CD4-positive, alpha-beta T cell treated with Interleukin-1 beta for 1 hour (primary cell): ENCODE measurements around the gene MCTP1.

Experiments
- DNase-seq, 2 donors: peaks; one replicate each; pipeline ENCODE4 v3.0.0-alpha.2; 2020 to 2022

MCTP1 gene

GRCh38 chr5:95070453-95070852 lies 214.4 kb downstream of the MCTP1 start:
- no peak for DNase-seq

DNA sequence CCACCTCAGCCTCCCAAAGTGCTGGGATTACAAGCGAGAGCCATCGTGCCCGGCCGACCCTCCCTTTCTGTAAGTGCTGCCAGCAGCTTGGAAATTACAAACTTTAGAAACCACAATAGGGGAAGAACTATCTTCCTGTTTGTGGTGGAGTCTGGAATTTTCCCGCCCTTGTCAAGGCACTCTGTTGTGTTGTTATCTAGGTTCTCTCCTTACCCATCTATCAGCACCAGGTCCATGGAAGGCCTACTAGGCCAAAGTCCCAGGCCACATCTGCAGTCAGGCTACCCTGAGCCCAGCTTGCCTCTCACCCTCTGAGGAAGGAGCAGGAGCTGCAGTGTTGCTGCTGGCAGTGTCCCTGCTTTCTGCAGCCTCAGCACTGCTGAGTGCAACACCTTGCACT lies 214.9 kb downstream of the MCTP1 start:
- DNase-seq, result peak in 1 of 2 donors; percentile 20

DNA sequence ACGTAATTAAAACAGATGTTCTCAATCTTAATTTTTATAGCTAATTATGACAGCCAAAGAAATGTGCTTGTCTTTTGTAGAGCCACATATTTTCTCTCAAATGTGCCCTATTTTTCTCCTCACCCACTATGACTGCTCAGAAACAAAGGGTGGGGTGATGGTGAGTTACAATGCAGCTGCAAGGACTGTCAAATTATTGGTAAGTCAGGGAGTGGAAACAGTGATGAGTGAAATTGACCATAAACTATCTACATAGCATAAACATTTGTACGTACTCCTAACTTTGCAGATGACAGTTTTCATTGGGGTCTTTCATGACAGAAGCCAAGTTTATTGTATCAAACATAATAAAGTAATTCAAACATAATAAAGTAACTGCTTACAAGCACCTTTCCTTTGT lies 215.9 kb downstream of the MCTP1 start:
- no peak for DNase-seq

GRCh38 chr5:95068289-95068910 lies 216.5 kb downstream of the MCTP1 start:
- DNase-seq, result no peak

DNA sequence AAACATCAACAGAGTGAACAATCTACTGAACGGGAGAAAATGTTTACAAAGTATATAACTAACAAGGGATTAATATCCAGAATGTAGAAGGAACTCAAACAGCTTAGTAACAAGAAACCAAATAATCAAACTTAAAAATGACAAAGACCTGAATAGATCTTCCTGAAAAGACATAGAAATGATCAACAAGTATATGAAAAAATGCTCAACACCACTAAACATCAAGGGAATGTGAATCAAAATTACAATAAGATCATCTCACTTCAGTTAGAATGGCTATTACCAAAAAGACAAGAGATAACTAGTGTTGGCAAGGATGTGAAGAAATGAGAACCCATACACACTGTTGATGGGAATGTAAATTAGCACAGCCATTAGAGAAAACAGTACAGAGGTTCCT lies 218.8 kb downstream of the MCTP1 start:
- DNase-seq, result no peak

DNA sequence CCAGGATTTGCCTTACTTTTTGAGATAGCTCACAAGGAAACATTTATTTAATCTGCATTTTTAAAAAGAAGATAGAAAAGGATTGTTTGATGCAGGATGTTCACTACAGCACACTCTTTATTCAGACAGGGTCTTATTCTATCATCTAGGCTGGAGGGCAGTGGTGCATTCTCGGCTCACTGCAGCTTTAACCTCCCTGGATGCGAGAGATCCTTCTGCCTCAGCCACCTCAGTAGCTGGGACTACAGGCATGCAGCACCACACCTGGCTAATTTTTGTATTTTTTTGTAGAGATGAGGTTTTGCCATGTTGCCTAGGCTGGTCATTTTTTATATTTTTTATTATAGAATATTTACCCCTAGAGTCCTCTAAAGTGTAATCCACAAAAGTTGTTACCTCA lies 221.4 kb downstream of the MCTP1 start:
- DNase-seq, result no peak

GRCh38 chr5:95060098-95060497 lies 224.8 kb downstream of the MCTP1 start:
- no peak for DNase-seq

DNA sequence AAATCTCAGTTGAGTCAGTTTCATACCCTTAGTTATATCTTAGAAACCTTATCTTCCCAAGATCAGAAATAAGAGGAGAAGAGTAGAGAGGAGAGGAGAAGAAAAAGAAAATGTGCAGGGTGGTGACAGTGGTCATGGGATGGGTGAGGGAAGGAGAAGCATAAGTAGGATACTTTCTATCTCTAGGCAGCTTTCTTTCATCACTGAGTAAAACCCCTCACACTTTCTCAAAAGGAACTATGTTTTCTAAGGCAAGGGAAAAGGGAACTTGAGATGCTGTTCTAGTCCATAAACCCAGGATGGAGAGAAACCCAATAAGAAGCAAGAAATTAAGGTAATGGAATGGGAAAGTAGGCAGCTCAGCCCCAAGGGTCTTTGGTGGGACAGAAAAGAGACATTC lies 225.3 kb downstream of the MCTP1 start:
- no peak for DNase-seq

GRCh38 chr5:95057615-95058014 lies 227.3 kb downstream of the MCTP1 start:
- no peak for DNase-seq

GRCh38 chr5:95053253-95053652 lies 231.6 kb downstream of the MCTP1 start:
- no peak for DNase-seq

GRCh38 chr5:95050708-95051107 lies 234.2 kb downstream of the MCTP1 start:
- no peak for DNase-seq

- no peak for DNase-seq
Measured at GRCh38 chr5:95048628-95049027, 236.3 kb downstream of the MCTP1 start.

DNA sequence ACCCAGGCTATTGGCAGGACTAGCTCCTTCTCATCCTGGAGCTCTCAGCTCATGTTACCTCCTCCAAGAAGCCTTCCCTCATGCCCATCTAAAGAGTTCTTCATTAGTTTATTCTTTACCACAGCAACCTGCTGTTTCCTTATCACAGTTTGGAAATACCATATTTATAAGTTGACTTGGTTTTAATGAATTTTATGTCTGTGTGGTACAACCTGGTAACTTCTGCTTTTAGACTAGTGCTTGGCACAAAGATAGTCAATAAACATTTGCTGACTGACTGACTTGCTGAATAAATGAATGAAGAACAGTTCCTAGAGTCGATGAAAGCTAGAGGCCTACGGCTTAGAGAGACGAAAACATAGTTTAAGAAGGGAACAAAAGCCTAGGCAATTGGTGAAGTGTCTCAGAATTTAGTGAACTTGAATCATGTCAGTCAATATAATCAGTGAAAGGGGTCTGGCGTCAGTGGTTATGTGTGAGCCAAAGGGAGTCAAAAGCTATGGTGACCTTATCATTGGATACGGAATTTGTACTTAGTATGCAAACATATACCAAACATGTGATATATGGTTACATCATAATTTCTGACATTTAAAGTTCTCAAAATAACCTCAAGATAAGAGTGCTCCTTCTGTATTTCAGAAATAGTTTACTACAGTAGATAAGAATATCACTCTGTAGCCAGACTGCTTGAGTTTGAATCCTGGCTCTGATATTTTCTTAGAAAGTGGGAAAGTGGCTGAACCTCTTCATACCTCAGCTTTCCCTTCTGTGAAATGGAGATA lies 239.5 kb downstream of the MCTP1 start:
- DNase-seq, result no peak

DNA sequence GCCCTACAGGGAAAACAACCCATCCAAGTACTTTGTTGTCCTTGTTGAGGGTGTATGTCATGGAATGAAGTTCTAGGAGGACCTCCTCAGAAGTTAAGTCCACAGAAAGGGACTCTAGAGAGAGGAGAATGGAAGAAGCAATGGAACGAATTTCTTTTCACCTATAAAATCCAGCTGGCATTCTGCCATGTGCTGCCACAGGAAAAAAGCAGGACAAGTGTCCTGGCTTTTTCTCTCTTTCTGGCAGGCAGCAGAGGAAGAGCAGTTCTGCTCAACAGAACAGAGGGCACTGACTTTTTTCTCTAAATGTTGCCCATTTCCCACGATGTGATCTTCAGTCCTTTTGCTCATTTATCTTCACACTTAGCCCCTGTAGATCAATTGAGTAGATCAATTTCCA lies 240.8 kb downstream of the MCTP1 start:
- no peak for DNase-seq

GRCh38 chr5:95043648-95044047 lies 241.2 kb downstream of the MCTP1 start:
- no peak for DNase-seq

GRCh38 chr5:95043234-95043633 lies 241.7 kb downstream of the MCTP1 start:
- DNase-seq, result no peak

DNA sequence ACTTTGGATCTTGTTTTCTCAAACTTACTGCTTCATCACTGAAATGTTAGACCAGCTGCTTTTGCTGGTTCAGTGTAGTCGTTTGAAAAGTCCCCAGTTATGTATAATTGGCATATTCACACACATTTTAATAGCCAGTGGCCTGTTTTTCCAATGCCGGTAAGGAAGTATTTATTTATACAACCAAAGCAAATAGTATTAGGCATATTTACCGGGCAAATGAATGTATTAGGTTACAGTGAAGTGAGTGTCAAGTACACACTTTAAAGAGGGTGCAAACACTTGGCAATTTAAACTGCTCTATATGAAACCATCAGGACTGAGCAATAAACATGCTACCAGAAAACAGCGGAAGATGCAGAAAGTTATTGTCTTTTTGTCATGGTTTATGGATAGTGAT lies 242.9 kb downstream of the MCTP1 start:
- DNase-seq, result no peak

GRCh38 chr5:95035891-95036685 lies 248.8 kb downstream of the MCTP1 start:
- DNase-seq, result no peak

DNA sequence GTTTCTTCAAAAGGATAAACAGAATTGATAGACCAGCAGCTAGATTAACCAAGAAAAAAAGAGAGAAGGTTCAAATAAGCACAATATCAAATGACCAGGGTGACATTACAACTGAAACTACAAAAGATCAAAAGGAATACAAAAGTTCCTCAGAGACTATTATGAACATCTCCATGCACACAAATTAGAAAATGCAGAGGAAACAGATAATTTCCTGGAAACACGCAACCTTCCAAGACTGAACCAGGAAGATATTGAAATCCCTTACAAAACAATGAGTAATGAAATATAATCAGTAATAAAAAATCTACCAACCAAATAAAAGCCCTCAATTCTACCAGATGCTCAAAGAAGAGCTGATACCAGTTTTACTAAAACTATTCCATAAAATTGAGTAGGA lies 252.1 kb downstream of the MCTP1 start:
- no peak for DNase-seq

DNA sequence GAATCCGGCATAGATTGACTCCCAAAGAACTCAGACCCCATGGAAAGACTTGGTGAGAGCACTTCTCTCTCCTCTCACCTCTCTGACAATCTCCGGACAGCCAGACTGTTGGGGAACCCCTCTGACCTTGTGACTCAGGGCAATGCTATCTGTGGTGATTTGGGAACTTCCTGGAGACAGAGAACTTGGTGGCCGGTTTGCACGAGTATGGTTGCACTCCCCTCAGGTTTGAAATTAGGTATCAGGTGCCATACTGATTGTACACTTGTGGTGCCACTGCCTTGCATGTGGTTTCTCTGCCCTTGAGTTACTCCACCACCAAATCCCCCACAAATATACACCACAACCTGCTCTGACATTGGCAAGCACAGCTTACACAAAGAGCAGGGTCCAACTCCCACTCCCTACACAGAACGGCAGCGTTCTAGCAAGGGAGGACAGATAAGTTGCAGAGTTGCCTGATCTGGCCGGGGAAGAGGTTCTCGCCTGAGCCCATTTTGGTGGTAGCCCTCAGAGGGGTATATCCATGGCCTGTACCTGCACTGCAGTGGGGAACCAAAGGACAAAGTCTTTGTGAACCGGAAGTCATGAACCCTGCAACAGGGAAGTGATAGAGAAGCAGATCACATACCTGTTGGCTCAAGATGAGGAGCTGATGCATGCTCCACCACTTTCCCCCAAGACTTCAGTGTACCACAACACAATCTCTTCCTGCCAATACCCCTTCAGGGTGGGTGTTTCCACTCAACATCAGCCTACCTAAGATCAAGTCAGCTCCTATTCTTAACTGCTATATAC lies 255.1 kb downstream of the MCTP1 start:
- DNase-seq, result no peak

- no peak for DNase-seq
Measured at GRCh38 chr5:95027775-95028174, 257.1 kb downstream of the MCTP1 start.

DNA sequence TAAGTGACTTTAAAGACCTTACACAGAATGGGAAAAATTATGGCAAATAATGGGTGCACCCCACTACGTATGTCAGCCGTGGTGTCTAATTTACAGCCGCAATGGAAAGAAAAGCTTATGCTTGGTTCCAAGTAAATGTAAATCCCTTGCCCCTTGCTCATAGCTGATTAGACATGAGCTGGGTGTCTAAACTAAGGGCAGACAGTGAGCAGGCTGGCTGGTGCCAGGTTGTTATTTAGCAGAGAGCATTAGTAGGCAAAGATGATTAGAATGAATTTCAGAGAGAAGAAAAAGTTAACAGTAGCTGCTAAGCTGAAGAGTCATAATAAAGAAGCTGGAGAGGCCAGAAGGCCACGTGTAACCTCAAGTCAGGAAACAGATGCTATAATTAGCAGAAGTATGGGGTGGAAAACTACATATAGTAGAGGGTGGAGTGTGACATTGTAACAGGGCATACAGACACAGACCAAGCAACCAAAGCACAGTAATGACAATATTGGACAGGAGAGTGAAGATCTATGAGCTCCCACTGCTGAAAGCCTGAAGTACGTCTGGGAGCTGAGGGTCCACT lies 257.7 kb downstream of the MCTP1 start:
- no peak for DNase-seq

GRCh38 chr5:95026718-95027117 lies 258.2 kb downstream of the MCTP1 start:
- no peak for DNase-seq
